ENCODE results near the gene PRTG. TPM values are rescaled to one million over a fixed set of nuclear protein-coding genes. Genes with fewer than 3 reads are reported as not detected.
"Not testable (repeated sequence)": the region's sequence is repeated elsewhere in the genome, so short reads cannot be mapped to it uniquely, and the experiment has no call there.

The PRTG gene
- polyA plus RNA-seq, 5 donors = 4.6 to 8.2 (median 6.9) TPM

DNA sequence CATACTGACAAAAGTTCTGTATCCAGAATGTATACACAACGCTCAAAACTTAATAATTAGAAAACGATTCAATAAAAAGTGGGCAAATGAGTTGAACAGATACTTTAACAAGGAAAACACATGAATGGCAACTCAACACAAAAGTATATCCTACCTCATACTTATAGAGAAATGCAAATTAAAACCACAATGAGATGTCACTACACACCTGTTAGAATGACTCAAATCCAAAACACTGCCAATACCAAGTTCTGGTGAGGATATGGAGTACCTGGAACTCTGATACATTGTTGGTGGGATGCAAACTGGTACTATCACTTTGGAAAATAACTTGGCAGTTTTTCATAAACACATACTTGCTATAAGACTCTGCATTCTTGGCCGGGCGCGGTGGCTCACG lies 42.1 kb downstream of the PRTG start:
- no peak for DNase-seq

DNA sequence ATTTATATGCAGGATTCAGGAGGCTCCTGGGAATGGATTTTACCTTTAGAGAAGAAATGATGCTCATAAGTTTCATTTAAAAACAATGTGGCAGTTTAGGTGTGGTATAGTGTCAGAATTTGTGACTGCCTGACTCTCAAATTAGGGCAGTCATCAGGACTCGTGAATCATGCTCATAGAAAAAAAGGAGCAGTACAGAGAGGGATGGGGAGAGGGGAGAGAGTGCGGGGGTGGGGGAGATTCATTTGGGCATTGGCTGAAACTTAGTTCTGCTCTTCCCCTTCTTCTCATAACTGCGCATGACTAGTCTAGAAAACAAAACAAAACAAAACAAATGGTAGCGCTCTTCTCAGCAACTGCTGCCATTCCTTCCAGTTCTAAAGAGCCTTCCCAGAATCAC lies 44.3 kb downstream of the PRTG start:
- no peak for DNase-seq

DNA sequence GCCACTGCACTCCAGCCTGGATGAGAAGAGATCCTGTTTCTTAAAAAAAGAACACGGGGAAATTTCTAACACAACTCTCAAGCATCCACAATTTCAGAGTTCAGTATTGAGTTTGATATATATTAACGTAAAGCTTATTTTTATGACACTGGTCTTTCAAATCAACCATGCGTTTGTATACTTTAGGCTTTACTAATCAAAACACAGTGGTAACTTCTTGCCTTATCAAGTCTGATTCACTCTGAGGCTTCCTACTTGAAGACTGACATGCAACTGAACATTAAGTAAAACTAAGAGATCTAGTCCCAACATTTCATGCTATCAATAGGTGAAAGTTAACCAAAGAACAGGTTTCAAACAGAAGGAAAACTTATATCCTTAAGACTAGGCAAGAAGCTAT lies 46.7 kb downstream of the PRTG start:
- DNase-seq = no peak

DNA sequence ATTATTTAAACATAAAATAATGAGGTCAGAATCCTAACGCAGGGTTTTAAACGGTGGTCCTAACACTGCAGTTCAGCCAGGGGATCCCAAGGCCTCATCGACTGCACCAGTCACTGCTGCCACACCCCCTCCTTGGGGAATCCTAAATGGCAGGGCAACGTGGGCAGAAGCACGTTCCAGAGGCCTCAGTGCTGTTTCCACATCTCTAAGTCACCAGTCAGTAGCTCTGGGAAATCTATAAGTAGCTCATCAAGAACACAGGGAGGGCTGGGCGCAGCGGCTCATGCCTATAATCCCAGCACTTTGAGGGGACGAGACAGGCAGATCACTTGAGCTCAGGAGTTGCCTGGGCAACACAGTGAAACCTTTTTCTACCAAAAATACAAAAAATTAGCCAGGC lies 47.5 kb downstream of the PRTG start:
- DNase-seq = no peak

DNA sequence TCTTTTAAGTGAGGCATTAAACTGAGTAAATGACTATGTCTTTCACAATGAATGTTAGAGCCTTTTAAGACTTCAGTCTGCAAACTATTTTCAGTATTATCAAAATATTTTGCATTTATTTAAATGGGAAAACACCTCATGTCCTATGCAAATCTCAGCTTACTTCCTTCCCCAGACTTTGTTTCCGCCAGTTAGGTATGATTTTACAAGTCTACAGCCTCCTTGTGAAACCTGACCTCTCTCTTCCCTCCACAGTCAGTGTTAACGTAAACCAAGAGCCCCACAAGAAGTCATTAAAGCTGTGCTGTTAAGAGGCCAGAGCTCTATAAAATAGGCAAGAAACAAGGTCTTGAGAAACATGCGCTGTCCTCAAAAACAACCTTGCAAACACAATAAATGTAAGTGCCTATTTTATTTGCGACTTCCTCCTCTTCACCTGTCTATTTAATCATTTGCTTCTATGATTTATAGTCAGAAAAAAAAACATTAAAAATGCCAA lies 48.3 kb downstream of the PRTG start:
- peak in 1 of 2 donors; percentile 16 for DNase-seq

DNA sequence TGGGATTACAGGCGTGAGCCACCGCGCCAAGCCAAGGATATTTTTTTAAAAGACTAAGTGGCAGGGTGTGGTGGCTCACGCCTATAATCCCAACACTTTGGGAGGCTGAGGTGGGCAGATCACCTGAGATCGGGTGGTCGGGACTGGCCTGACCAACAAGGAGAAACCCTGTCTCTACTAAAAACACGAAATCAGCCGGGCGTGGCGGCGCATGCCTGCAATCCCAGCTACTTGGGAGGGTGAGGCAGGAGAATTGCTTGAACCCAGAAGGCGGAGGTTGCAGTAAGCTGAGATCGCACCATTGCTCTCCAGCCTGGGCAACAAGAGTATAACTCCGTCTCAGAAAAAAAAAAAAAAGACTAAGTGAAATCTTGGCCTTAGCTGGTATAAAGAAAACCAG lies 49.8 kb downstream of the PRTG start:
- not testable (repeated sequence) for DNase-seq

DNA sequence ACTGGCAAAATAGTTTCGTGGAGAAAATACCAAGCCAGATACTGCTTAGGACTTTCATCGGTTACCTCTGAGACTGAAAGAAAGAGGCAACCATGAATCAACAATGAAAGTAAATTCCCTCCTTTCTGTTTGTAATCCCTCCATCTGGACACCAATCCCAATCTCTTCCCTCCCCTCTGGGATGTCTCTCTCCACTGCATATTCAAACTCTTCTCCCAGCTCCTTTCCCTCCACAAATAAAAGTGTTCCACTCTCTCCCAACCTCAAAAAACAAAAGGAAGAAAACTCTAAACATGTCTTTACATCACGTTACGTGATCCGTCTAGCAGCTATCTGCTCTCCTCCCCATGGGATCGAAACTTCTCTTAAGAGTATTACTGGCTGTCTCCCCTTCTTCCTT lies 55.2 kb downstream of the PRTG start:
- DNase-seq = no peak

DNA sequence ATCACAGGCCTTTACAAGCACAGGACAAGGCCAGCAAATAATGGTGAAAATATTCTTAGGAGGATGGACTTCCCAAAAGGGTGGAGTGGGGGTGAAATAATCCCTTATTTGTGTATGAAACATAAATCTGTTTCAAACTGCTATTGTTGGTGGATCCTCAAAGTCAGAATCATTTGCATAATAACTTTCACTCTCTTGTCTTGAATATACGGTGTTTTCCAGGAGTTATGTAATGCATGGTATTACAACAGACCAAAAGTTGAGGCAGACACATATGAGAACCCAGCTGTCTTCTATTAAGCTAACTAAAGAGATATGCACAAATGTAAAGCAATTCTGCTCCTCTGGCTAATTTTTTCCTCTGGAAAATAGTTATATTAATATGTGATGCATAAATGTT lies 57.7 kb downstream of the PRTG start:
- peak in 1 of 2 donors; percentile 24 for DNase-seq

DNA sequence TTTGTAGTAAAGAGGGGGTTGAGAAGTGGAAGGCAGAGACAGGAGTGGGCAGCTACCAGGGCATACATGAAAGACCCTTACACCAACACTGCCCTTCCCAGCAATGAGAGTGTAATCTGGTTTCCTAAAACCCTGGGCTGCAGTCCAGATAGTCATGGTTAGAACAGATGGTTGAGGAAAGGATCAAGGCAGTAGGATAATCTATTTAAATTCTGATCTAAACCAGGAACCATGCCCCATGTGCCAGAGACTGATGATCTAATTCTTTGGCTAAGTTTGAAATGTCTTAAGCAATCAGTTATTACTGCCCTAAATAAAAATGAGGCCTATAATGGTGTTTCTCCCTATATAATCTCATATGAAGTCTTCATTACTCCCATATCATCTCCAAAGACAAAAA lies 59.6 kb downstream of the PRTG start:
- no peak for DNase-seq

DNA sequence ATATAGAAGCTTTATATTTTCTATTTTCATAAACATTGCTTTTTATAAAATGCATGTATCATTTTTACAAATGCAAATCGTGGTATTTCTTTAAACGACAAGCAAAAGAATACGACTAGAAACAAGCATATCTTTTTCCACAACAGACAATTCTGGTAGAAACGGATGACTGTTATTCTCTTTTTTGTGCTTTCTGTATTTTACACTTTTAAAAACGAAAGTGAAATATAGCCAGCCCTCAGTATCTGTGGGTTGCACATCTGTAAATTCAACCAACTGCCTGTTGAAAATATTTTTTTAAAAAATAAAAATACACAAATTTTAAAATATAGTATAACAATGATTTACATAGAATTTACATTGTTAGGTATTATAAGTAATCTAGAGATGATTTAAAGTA lies 61.3 kb downstream of the PRTG start:
- no peak for DNase-seq

DNA sequence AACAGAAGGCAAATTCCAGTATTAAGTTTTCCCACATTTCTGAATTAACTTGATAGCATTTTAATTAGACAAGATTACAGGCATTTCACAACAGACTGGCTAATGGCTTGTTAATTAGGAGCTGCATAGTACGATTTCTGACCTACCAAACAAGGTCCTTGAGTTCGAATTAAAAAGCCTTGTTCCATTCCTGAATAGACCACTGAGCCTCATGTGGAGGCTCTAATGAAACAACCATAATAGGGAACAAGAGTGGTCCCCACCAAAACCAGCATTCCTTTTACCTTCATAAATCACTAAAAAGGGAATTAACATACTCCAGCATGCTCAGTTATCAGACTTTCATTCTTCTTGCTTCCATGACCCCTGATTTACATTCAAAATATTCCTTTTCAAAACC lies 66.4 kb downstream of the PRTG start:
- DNase-seq = no peak

DNA sequence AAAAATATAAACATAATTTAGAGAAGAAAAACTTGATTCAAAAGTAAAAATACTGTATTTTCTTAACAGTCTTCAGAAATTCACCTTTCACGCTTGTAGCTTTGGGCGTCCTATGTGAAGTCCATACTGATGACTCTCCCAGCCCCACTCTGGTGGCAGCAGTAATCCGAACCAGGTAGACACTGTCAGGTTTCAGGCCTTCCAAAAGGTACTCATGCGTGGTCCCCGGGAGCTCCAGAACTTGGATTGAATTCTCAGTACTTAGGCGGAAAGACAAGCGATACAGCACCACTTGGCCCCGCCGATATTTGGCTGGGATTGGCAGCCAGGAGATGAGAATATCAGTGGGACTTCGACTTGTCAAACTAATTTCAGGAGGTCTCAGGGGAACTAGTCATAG lies 69.7 kb downstream of the PRTG start:
- DNase-seq = no peak

DNA sequence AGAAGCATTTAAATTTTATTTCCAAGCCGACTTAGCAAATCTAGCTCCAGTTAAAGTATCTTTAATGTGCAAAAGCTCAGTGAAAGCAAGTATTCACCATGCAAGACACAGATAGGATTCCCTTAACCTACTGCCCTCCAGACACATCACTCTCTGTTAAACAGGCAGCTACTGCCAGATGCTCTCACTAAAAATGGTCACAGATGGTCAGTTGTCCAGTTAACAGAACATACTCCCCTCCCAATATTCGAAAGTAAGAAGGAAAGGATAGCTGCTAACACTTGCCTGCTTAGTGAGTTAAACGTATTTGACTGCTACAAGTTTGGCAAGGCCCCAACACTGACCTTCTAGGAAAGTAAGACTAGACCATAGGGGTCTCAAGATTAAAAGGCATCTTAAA lies 73.7 kb downstream of the PRTG start:
- DNase-seq = no peak

DNA sequence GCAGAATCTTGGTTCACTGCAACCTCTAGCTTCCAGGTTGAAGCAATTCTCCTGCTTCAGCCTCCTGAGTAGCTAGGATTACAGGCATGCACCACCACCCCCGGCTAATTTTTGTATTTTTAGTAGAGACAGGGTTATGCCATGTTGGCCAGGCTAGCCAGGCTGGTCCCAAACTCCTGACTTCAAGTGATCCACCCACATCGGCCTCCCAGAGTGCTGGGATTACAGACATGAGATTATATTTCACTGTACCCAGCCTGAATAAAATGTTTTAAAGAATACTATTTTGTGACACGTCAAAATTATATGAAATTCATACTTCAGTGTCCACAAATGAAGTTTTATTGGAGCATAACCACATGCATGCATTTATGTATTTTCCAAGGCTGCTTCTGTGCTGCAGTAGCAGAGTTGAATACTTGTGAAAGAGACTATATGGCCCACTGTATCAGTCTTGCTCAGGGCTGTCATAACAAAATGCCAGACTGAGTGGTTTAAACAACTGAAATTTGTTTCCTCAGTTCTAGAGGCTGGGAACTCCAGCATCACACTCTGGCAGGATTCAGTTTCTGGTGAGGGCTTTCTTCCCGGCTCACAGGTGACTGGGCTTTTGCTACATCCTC lies 77.2 kb downstream of the PRTG start:
- DNase-seq = no peak

DNA sequence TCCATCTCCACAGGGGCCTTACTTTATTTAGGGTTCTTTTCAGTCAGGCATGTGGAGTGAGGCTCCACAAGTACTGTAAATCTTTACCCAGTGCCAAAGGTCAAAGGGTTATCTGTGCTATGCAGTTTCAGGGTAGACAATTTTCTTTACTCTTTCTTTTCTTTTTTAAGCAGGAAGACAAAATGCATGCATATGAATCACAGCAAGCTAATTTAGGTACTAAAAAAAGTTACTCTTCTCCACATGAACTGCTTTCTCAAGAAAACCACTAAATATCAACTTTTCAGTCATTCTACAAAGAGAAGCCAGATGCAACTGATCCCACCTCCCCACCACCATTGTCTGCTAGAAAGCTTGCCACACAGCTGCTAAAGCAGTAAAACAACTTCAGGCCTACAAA lies 81.5 kb downstream of the PRTG start:
- no peak for DNase-seq

DNA sequence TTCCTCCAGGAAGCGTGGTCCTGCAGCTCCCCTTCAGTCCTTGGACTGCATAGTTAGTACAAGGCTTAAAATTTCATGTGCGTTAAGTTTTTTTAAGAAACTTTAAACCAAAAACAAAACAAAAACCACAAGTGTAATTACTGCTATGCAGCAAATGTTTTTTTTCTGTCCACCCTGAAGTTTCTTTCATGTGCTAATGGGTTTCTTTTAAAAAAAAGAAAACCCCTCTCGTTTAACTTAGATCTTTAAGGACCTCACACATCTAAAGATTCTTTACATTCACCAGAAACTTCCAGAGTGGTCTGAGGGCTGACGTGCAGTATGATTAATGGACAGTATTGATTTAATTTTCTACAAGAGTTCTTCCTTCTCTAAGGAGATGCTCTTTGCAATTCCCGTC lies 82.8 kb downstream of the PRTG start:
- no peak for DNase-seq

DNA sequence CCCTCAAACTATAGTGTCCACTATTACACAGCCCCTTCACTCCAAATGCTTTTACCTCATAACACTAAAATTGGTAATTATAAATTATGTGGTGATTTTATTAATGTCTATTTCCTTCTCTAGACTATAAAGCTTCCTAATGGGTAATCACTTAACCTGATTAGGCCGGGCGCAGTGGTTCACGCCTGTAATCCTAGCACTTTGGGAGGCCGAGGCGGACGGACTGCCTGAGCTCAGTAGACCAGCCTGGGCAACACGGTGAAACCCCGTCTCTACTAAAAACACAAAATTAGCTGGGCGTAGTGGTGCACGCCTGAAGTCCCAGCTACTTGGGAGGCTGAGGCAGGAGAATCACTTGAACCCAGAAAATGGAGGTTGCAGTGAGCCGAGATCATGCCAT lies 83.5 kb downstream of the PRTG start:
- no peak for DNase-seq

DNA sequence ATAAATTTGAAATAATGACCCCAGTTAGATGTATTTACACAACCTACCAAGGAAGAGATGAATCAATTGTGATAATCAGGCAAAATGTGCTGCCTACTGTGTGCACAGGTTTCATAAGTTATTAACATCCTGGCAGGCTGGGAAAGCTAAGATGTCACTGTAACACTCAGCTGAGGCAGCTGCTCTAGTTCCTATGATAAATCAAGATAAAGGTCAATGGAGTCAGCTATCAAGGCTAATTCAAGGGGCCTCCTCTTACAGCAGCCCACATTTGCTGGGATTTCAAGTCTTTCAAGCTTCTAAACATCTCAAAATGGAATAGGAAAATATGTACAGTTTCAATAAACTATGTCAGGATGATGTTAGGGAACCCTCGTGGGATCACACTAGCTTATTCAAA lies 84.1 kb downstream of the PRTG start:
- DNase-seq = no peak

DNA sequence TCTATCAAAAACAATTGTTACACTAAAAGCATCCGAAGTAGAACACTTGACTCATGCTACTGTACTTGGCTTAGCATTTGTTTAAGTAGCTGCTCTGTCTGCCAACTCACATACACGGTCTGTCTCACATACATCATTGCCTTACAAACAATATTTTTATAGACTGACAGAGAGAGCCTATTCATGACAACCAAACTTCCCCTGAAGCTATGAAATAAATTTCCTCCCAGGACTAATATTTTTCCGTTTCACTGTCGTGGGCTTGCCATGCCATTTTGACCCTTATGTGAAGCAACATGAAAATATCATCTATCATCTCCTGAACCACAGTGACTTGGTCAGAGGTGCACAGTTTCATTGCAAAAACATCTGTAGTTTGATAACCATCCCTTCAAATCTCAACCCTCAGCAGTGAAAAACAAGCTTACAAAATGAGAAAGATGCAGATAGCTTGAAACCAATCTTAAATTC lies 88.4 kb downstream of the PRTG start:
- DNase-seq = no peak

DNA sequence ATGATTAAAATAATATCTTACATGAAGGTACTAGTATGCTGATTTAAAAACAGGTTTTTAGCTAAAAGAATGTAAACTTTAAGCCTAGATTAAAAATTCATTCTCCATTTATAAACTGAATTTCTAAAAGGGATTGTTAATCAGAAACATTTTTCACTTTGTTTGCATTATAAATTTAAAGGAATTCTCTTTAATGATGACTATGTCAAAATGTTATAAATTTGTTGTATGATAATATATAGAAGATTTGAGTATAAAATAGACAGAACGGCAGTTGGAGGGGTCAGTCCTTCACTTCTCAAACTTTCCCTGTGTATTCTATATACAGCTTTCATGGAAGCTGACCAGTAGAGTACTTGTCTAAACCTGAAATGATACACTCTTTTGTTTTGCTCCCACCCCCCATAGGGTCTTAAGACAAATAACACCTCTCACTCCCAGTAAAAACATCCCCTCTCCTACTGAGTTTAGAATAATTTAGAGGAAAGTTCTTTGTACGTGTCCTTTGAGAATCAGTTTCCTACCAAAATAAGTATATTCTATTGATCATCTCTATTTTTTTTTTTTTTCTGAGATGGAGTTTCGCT lies 90.0 kb downstream of the PRTG start:
- DNase-seq = no peak

DNA sequence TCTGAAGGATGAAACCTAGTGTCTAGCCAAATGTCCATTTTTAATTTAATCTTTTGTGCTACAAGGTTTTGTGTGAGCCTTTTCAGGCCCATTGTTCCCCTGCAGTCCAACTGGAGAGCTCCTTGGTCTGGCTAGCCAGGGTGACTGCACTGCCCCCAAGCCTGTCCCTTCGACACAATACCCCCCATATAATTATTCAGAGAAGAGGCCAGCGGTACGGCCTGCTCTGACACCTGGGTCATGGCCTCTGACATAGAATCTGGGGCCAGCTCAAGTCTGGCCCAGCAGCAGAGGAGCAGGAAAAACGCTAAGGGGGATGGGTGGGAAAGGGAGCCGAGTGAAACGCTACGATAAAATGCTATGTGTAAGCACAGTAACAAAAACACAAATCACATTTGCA lies 90.6 kb downstream of the PRTG start:
- DNase-seq = no peak

DNA sequence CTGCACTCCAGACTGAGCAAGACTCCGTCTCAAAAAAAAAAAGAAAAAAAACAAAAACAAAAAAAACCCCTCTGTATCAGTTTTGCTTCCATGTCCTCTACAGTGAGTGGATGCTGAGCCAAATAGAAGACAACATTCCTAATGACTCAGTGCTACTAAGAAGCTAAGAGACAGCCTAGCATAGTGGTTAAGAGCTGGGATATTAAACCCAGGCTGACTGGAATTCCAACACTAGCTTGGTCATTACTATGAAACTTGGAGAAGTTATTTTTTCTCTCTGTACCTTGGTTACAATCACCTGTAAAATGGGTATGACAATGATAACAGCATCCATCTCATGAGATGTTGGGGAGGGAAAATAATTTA lies 93.9 kb downstream of the PRTG start:
- DNase-seq = no peak

DNA sequence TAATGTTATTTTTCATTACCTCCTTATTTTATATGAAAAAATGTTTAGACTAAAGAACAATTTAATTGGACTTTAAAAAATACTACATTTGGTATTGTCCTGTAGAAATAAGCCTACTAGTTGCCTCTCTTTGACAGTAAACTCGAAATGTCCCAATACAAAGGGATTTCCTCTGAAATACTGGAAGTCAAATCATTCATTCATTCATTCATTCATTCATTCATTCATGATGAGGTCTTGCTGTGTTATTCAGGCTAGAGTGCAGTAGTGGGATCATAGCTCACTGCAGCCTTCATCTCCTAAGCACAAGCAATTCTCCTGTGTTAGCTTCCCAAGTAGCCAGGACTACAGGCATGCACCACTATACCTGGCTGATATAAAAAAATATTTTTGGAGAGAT lies 104.2 kb downstream of the PRTG start:
- no peak for DNase-seq

DNA sequence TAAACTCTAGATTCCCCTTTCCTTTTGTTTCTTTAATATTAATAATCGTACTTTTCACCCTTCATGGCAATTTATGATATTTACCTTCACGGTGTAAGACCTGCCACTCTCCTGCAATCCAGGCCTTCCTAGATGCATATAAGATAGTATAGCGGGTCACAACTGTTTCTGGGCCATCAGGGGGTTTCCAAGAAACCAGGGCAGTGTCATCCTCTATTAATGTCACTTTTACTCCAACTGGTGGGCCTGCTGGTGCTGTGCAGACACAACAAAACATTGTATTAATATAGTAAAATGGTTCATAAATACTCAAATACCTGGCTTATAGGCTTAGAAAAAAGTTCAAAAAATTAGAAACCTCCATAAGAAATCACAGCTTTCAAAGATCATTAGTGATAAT lies 105.9 kb downstream of the PRTG start:
- DNase-seq = no peak

Measured in right lung (tissue), 5 donors.